Stimulated activated CD8-positive, alpha-beta memory T cell treated with anti-CD3 and anti-CD28 coated beads, Interleukin-15, amount 100 ng/mL, for 24 hours (primary cell): Measurements from ENCODE around the gene BPIFA1.

Source experiments
- DNase-seq: peaks from one replicate; pipeline ENCODE4 v3.0.0-alpha.2; 2020; ENCODE audit warnings: low read depth

BPIFA1 gene

GRCh38 chr20:33239979-33240736, 4.4 kb downstream of the BPIFA1 start:
- DNase-seq: no peak

- DNase-seq: no peak
Measured at GRCh38 chr20:33240923-33241322, 5.1 kb downstream of the BPIFA1 start.

- no peak for DNase-seq
Measured at GRCh38 chr20:33242319-33243100, 6.7 kb downstream of the BPIFA1 start.

DNA sequence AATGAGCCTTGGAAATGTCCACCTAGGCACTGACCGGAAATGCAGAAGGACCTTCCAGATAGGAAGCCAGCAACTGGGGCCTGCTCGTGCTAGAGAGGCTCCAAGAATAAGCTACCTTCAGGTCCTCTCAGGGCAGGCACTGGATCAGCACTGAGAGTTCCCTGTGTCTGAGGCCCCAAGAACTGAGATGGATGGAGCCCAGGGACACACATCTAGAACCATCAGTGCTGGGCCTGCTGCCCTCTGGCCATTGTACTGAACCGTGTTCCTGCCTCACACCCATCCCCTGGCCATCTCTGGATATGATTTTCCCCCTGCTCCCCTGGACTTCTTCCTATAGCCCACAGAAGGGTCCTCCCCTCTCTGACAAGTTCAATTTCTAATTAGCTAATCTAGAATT, 10.3 kb downstream of the BPIFA1 start:
- no peak for DNase-seq

- DNase-seq: no peak
Measured at GRCh38 chr20:33249456-33249855, 13.7 kb downstream of the BPIFA1 start.

- DNase-seq: no peak
Measured at GRCh38 chr20:33250666-33251065, 14.9 kb downstream of the BPIFA1 start.

- no peak for DNase-seq
Measured at GRCh38 chr20:33251496-33251895, 15.7 kb downstream of the BPIFA1 start.

- no peak for DNase-seq
Measured at GRCh38 chr20:33252460-33252859, 16.7 kb downstream of the BPIFA1 start.

- DNase-seq: no peak
Measured at GRCh38 chr20:33255005-33255404, 19.2 kb downstream of the BPIFA1 start.

GRCh38 chr20:33257237-33257636, 21.4 kb downstream of the BPIFA1 start:
- no peak for DNase-seq

DNA sequence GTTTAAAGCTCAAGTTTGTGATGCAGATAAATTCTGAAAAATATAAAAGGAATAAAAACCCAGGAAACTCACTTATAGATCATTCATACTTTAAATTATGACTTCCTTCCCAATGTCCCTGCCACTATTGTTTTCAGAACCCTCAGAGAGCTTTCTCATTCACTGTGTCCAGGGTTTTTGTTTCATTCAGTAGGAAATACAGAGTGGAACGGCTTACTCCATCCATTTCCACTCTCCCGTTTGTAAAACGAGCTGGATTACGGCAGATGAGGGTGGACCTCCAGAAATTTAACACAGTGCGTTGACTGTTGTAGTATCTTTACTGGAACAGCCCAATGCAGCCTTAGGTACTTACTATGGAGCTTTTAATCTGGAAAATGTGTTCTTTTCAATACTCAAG, 23.6 kb downstream of the BPIFA1 start:
- no peak for DNase-seq

- DNase-seq: no peak
Measured at GRCh38 chr20:33261465-33261864, 25.7 kb downstream of the BPIFA1 start.

DNA sequence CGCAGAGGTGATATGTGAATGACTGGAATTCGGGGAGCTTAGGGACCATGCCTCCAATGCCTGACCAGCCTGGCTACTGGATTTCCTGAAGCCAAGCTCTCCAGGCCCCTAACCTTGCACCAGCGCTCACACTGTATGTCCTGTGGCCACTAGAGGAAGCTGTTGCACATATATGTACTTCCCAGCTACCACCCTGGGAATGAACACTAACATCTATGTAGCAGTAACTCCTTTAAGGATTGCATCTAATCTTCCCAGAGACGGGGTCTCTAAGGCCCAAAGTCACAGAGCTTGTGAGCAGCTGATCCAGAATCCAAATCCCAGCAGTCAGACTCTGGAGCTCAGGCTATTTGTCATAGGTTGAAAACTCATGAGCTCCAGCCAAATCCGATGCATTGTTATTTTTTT, 26.9 kb downstream of the BPIFA1 start:
- DNase-seq: no peak

- DNase-seq: no peak
Measured at GRCh38 chr20:33263784-33264183, 28.0 kb downstream of the BPIFA1 start.

DNA sequence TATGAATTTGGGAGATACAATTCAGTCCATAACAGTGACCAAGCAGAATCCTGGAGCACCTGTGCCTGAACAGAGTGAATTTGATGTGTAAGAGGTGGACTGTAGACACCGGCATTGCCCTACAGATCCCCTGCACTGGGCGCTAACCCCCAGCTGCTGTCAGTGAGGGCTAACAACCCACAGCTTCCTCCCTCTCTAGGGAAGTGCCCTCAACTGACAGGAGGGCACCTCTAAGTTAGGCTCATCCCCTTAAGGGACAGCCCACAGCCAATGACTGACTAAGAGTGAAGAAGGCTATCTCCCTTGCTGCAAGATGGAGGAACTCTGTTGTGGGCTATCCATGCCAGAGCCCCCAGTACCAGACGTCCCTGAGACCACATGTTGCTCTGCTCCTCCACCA, 31.9 kb downstream of the BPIFA1 start:
- no peak for DNase-seq

- no peak for DNase-seq
Measured at GRCh38 chr20:33272155-33272873, 36.5 kb downstream of the BPIFA1 start.

DNA sequence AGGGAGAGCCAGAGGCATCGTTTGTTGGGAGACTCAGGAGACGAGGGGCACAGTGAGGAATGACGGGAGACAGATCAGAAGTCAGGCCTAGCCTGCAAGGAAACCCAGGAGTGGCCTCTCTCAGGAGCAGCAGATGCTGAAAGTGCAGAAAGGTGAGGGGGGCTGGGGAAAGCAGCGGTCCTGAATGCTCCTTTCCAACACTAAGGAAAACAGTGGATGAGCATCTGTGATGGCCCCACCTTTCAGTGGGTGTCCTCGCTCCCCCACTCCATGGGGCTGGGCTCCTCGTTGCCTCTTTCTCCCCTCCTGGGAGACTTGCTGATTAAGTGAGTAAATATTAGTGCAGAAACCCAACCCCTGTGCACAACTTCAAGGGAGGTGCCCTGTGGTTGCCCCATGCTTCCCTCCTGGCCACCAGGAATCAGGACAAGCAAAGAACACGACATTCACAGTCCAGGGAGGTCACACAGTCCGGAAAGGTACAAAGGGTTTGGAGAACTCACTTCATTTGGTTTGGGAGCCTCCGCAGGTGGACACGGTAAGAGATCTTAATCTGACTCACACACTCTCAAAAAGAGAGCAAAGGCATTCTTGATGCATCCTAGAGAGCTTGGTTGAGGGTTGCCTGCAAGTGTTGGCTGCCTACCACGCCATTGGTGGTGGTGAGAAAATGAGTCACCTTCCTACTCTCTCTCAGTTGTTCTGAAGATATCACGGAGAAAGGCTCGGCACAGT, 37.5 kb downstream of the BPIFA1 start:
- DNase-seq: no peak

DNA sequence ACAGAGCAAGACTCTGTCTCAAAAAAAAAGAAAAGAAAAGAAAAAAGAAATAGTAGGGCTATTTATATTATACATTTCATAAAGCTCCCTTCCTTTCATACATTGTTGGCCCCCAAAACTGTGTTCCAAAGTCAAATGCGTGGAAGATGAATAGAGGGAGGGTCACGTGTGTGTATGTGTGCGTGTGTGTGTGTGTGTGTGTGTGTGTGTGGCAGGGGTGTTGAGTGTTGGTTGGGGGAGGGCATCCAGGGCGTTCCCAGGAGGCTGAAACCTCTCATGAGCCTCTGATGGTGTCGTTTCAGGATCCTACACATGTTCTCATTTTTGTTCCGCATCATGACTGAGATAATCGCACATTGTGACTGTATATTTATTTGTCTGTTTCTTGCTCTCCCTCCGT, 39.4 kb downstream of the BPIFA1 start:
- no peak for DNase-seq

DNA sequence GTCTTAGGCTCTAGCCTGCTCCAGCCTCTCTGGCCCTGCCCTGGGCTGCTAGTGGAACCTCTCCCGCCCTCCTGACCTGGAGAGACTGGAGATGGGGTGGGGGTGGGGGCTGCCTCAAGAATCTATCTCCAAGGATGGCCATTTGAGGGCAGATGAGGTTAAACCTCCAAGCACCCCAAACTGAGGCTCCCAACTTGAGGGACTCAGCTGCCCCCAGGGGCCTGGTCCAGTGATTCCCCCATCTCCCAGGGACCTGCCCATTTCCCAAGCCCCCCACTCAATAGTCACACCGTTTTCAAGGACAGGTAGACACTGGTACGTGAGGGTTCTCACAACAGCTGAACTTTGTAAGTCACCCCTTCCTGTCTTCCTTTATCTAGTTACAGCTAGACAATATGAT, 40.1 kb downstream of the BPIFA1 start:
- DNase-seq: no peak

DNA sequence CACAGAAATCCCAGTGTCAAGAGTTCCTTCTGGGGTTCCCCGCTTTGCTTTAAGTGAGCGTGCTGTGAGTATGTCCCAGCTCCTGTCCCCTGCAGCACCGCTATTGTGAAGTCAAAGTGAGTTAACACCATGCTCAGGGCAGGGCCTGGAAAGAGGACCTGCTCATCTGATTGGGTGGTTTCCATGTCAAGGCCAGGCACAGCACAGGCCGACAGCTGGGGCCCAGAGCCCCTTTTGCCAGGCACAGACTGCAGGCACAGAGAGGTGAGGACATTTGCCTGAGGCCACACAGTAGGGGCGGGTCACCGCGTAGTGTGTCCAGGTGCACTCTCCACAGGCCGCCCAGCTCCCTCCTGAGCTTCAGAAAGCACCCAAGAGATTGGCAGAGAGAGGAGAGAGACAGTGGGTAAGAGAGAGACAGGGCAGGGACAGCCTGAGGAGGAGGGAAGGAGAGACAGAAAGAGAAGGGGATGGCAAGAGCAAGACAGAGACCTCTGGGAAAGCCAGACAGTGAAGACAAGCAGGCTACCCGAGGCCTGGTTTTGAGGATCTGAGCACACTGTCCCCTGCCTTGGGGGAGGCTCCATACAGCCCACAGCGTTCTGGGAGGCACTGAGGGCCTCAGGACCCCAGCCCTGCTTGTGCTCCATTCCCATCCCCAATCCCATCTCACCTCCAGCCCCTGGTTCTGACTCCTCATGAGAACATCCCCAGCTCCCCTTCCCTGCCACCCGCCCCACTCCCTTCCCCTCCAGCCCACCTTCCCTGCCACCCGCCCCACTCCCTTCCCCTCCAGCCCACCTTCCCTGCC, 40.7 kb downstream of the BPIFA1 start:
- DNase-seq: no peak
